Body of pancreas (tissue), 4 donors: ENCODE measurements around the gene L3MBTL2. TPM values are rescaled to one million over a fixed set of nuclear protein-coding genes. Genes with fewer than 3 reads are reported as not detected.
A peak's percentile ranks its signal among the peaks of the same experiment; 100 is the strongest.

Experiments used
- ATAC-seq: fragments of 150-250 bp; one replicate; pipeline ENCODE4 v1.9.1; 2016
- DNase-seq, 4 donors: peaks; one replicate each; pipeline ENCODE4 v3.0.0-alpha.2; 2019
- H3K27ac ChIP-seq, 4 donors: fragments of 200-600 bp; sonication (generic); 1 replicate in 3 of 4; 2 replicates in 1 of 4; pipeline versions ENCODE4 v1.5.1 to v1.6.1; 2016 to 2019; ENCODE audit warnings: mild to moderate bottlenecking in 1 of 4, mixed read lengths in 1 of 4, moderate library complexity in 1 of 4
- H3K27me3 ChIP-seq, 2 donors: fragments of 200-600 bp; sonication (generic); one replicate each; pipeline ENCODE4 v1.6.0; 2016; ENCODE audit warnings: mild to moderate bottlenecking in 1 of 2
- H3K36me3 ChIP-seq, 2 donors: fragments of 200-600 bp; sonication (generic); replicated peaks in 1 of 2; 2 replicates each; pipeline ENCODE4 v1.5.1; 2016; ENCODE audit warnings: low read depth in 2 of 2; ENCODE audit not compliant: insufficient read depth in 1 of 2
- H3K4me1 ChIP-seq: fragments of 200-600 bp; sonication (generic); one replicate; pipeline ENCODE4 v1.6.0; 2016
- H3K4me3 ChIP-seq, 2 donors: fragments of 200-600 bp; sonication (generic); 1 replicate in 1 of 2; 2 replicates in 1 of 2; pipeline ENCODE4 v1.5.1; 2016 to 2019
- H3K9me3 ChIP-seq, 3 donors: fragments of 200-600 bp; sonication (generic); 1 replicate in 2 of 3; 2 replicates in 1 of 3; pipeline ENCODE4 v1.5.1; 2016
- POLR2A ChIP-seq, 3 donors: fragments of 450-650 bp; IDR thresholded peaks; one replicate each; pipeline ENCODE4 v1.6.1; 2016; ENCODE audit warnings: antibody characterized with exemption in 3 of 3, mild to moderate bottlenecking in 2 of 3
- WGBS, 2 donors: methylation state at CpG; one replicate each; pipeline ENCODE4 v1.1.5; 2017; 5-methylcytosine and 5-hydroxymethylcytosine counted together
- intact Hi-C: fragments of 100-400 bp; cut with DNase I; formaldehyde crosslinking; loops from one replicate; pipeline ENCODE4 v1.15.1; 2023
- total RNA-seq, 2 donors: library from RNA; depleted of rRNA; stranded (reverse); fragments of >200 nt; gene quantifications; one replicate each; pipeline ENCODE4 v1.1.0, GENCODE V29; 2016
- TF ChIP-seq, protein P1 (sequence below), 7 experiments: fragments of 450-650 bp in 4 of 7; fragments of 200-600 bp in 3 of 7; sonication (generic) in 3 of 7; IDR thresholded peaks; one replicate each; pipeline ENCODE4 v1.5.1; 2016 to 2019; ENCODE audit warnings: antibody characterized with exemption in 7 of 7

Gene L3MBTL2
- total RNA-seq, 2 donors from 2014 or later, result 5.7 to 21.1 TPM

GRCh38 chr22:41229215-41229614 is 24.1 kb downstream of the L3MBTL2 start:
- Histone ChIP-seq H3K36me3 (peaks cover 0 to 11% of the 10 kb centered on the region in 2 donors), H3K27ac (no peak overlapping the region), H3K4me1 (no peaks in the 10 kb centered on the region), H3K4me3 (no peak overlapping the region), H3K9me3 (no peaks in the 10 kb centered on the region), H3K27me3 (no peaks in the 10 kb centered on the region)
- TF ChIP-seq POLR2A (IDR thresholded peaks at IDR 0.05), result no peak
- TF ChIP-seq, protein P1, sequence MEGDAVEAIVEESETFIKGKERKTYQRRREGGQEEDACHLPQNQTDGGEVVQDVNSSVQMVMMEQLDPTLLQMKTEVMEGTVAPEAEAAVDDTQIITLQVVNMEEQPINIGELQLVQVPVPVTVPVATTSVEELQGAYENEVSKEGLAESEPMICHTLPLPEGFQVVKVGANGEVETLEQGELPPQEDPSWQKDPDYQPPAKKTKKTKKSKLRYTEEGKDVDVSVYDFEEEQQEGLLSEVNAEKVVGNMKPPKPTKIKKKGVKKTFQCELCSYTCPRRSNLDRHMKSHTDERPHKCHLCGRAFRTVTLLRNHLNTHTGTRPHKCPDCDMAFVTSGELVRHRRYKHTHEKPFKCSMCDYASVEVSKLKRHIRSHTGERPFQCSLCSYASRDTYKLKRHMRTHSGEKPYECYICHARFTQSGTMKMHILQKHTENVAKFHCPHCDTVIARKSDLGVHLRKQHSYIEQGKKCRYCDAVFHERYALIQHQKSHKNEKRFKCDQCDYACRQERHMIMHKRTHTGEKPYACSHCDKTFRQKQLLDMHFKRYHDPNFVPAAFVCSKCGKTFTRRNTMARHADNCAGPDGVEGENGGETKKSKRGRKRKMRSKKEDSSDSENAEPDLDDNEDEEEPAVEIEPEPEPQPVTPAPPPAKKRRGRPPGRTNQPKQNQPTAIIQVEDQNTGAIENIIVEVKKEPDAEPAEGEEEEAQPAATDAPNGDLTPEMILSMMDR (IDR thresholded peaks at IDR 0.05), result no peak
- ATAC-seq, result no peak
- WGBS, 2 donors, result 87 to 90% methylated on average over 6 of the region's 6 CpGs
- no peak for DNase-seq
- intact Hi-C loops, result no loop called here

DNA sequence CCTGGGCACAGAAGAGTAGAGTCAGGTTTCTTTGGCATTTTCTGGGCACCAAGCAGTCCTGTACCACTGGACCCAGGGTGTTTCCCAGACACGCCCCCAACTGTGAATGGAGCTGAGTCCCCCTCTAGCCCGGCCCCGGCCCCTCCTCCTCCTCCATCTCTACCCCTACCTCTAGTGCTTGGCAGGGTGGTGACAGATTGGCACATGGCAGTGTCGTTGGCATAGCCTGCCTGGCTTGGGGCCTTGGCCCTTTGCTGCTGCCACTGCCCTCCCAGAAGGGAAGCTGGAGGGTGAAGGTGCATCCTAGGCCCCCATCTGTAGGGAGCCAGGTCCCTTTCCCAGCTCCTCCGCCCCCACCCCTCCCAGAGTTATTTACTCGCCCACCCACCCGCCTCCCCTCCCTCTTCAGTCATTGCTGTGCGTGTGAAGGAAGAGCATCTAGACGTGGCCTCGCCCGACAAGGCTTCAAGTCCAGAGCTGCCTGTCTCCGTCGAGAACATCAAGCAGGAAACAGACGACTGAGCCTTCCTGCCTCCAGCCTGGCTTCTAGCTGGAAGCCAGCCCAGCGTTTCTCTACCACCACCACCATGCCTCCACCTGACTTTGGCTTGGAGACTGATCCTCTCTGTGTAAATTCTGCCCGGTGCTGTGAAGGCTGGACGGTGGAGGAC is 24.8 kb downstream of the L3MBTL2 start:
- H3K9me3 ChIP-seq, result no peaks in the 10 kb centered on the region
- H3K27me3 ChIP-seq, result no peaks in the 10 kb centered on the region
- no peak overlapping the region for H3K4me3 ChIP-seq
- ATAC-seq, result no peak
- H3K27ac ChIP-seq, result peak overlapping the region in 1 of 4 donors; percentile 1
- WGBS, 2 donors, result 61 to 88% methylated on average over 10 to 16 of the region's 17 CpGs
- no peak for DNase-seq
- intact Hi-C loops, result loop anchor here (10.0 kb wide), 1 partner anchor 305 kb away; no protein-coding TSS in a partner anchor
- no peaks in the 10 kb centered on the region for H3K4me1 ChIP-seq
- TF ChIP-seq, protein P1 (IDR thresholded peaks at IDR 0.05), result no peak
- TF ChIP-seq POLR2A (IDR thresholded peaks at IDR 0.05), result no peak
- H3K36me3 ChIP-seq, result peaks cover 0 to 11% of the 10 kb centered on the region in 2 donors

- ATAC-seq (no peak), DNase-seq (no peak)
- WGBS, 2 donors, result 86 to 90% methylated on average over 8 to 9 of the region's 9 CpGs
- intact Hi-C loops, result loop anchor here (10.0 kb wide), 1 partner anchor 306 kb away; no protein-coding TSS in a partner anchor
- H3K4me3 ChIP-seq, result no peak overlapping the region
- peaks cover 0 to 9% of the 10 kb centered on the region in 2 donors for H3K36me3 ChIP-seq
- H3K9me3 ChIP-seq, result no peaks in the 10 kb centered on the region
- H3K27me3 ChIP-seq, result no peaks in the 10 kb centered on the region
- H3K4me1 ChIP-seq, result no peaks in the 10 kb centered on the region
- H3K27ac ChIP-seq, result peak overlapping the region in 1 of 4 donors; percentile 1
- TF ChIP-seq, protein P1 (IDR thresholded peaks at IDR 0.05), result no peak
- no peak for TF ChIP-seq POLR2A (IDR thresholded peaks at IDR 0.05)
These were observed 25.3 kb downstream of the L3MBTL2 start for GRCh38 chr22:41230401-41230785.

DNA sequence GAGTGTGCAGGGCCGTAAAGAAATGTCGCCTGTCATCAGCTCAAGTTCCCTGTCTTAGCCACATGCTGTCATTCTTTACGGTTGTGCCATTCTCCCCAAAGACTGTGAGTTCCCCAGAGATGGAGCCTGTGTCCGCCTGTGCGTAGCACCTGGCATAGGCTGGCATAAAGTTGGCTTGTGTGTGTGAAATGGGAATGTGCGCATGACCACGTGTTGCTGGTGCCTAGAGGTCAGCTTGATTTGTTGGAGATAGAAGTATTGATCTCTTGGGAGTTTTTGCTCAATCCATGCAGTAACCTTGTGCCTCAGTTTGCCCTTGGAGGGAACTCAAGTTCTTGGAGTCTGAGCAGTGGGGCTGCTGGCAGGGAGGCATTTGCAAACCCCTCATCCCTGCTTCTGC is 26.3 kb downstream of the L3MBTL2 start:
- Histone ChIP-seq H3K9me3 (no peaks in the 10 kb centered on the region), H3K27me3 (no peaks in the 10 kb centered on the region), H3K27ac (no peak overlapping the region), H3K4me3 (no peak overlapping the region), H3K36me3 (no peaks in the 10 kb centered on the region), H3K4me1 (peaks cover 4% of the 10 kb centered on the region)
- no peak for DNase-seq
- WGBS, 2 donors, result 70 to 81% methylated on average over 7 of the region's 7 CpGs
- intact Hi-C loops, result loop anchor here (10.0 kb wide), 1 partner anchor 307 kb away; no protein-coding TSS in a partner anchor
- TF ChIP-seq, protein P1 (IDR thresholded peaks at IDR 0.05), result no peak
- TF ChIP-seq POLR2A (IDR thresholded peaks at IDR 0.05), result no peak
- no peak for ATAC-seq
